Panc1 (cell line): ENCODE measurements around the gene DCHS2. TPM values are rescaled to one million over a fixed set of nuclear protein-coding genes. Genes with fewer than 3 reads are reported as not detected.

Experiments used
- ATAC-seq: fragments of 200-7000 bp; cut with Tn5 transposase; 2 replicates; pipeline ENCODE4 v1.9.1; 2020; ENCODE audit warnings: mild to moderate bottlenecking, moderate library complexity
- BruUV-seq: library from RNA; stranded (reverse); fragments of 400-500 nt; replicated peaks from 2 replicates; lab custom pipeline; 2021; lab: Mats Ljungman, UMichigan
- CTCF ChIA-PET: fragments of 300-600 bp; sonication (Branson Sonifier 250); formaldehyde crosslinking; loops from one replicate; lab custom pipeline; 2022; ENCODE audit warnings: antibody characterized with exemption; lab: Charles Lee
- POLR2A ChIA-PET: fragments of 300-600 bp; sonication (Branson Sonifier 250); formaldehyde crosslinking; loops from one replicate; lab custom pipeline; 2022; ENCODE audit warnings: antibody characterized with exemption; lab: Charles Lee
- DNase-seq: peaks from one replicate; pipeline ENCODE4 v3.0.0-alpha.2; 2010; ENCODE audit warnings: low read depth, low spot score
- H3K27ac ChIP-seq: 2 replicates; pipeline ENCODE4 v1.5.1; 2011; ENCODE audit warnings: mild to moderate bottlenecking, low read length, inconsistent platforms
- H3K27me3 ChIP-seq: fragments of 200-500 bp; sonication (Bioruptor generic); 2 replicates; pipeline ENCODE4 v1.6.0; 2014; ENCODE audit warnings: low read length, inconsistent platforms; ENCODE audit not compliant: control insufficient read depth, insufficient read depth
- H3K36me3 ChIP-seq: fragments of 200-500 bp; sonication (Bioruptor generic); 2 replicates; pipeline ENCODE4 v1.5.1; 2014; ENCODE audit warnings: inconsistent platforms, mild to moderate bottlenecking, low read length, moderate library complexity; ENCODE audit not compliant: control insufficient read depth, insufficient read depth
- H3K4me1 ChIP-seq: 2 replicates; pipeline ENCODE4 v1.5.1; 2011; ENCODE audit warnings: inconsistent platforms, mild to moderate bottlenecking, low read length, moderate library complexity; ENCODE audit not compliant: control insufficient read depth, insufficient read depth
- H3K4me3 ChIP-seq, 2 experiments: 2 replicates each; pipeline ENCODE4 v1.5.1; 2011 to 2012; ENCODE audit warnings: low read depth in 2 of 2, low read length in 2 of 2, mild to moderate bottlenecking in 2 of 2, inconsistent platforms in 1 of 2, moderate library complexity in 1 of 2
- H3K9me3 ChIP-seq: fragments of 200-500 bp; sonication (Bioruptor generic); 2 replicates; pipeline ENCODE4 v1.5.1; 2014; ENCODE audit warnings: low read depth, mild to moderate bottlenecking, inconsistent platforms, low read length, moderate library complexity; ENCODE audit not compliant: control insufficient read depth, insufficient read depth
- CTCF ChIP-seq: fragments of 450-650 bp; IDR thresholded peaks from 2 replicates; pipeline ENCODE4 v1.5.1; 2017; ENCODE audit warnings: mild to moderate bottlenecking
- POLR2AphosphoS5 ChIP-seq: IDR thresholded peaks from 2 replicates; pipeline ENCODE4 v1.6.1; 2012; ENCODE audit warnings: mild to moderate bottlenecking, low read depth, low read length, moderate library complexity
- REST ChIP-seq, 2 experiments: IDR thresholded peaks; 2 replicates each; pipeline ENCODE4 v1.6.1; 2011 to 2012; ENCODE audit warnings: low read depth in 2 of 2, control low read depth in 1 of 2, low read length in 1 of 2, mild to moderate bottlenecking in 1 of 2, moderate library complexity in 1 of 2; ENCODE audit not compliant: insufficient read depth in 1 of 2
- SIN3A ChIP-seq: IDR thresholded peaks from 2 replicates; pipeline ENCODE4 v1.6.1; 2012; ENCODE audit warnings: low read depth, mild to moderate bottlenecking, low read length, moderate library complexity, borderline replicate concordance; ENCODE audit not compliant: insufficient read depth
- TCF7L2 ChIP-seq: IDR thresholded peaks from 2 replicates; pipeline ENCODE4 v1.6.1; 2011; ENCODE audit warnings: mild to moderate bottlenecking, low read depth, low read length, inconsistent platforms
- in situ Hi-C: cut with HindIII; loops from 2 replicates; pipeline ENCODE4 v1.10.0; 2016; ENCODE audit warnings: low sequenced_read_pairs, low pct_unique_long_range_greater_than_20kb
- intact Hi-C: fragments of 100-400 bp; cut with micrococcal nuclease; formaldehyde crosslinking; loops from one replicate; pipeline ENCODE4 v1.10.0; 2022; ENCODE audit not compliant: unreplicated experiment
- total RNA-seq: library from RNA; stranded (reverse); gene quantifications from one replicate; pipeline ENCODE4 v1.2.1, GENCODE V29; 2021; ENCODE audit not compliant: unreplicated experiment

Gene DCHS2
- total RNA-seq, 1 experiment from 2014 or later = not detected

- ATAC-seq = no peak
- ChIA-PET CTCF (no interaction called here), POLR2A (no interaction called here)
- no peaks in the 10 kb centered on the region for H3K36me3 ChIP-seq
- BruUV-seq = no TSS peak
- no peaks in the 10 kb centered on the region for H3K9me3 ChIP-seq
- DNase-seq = no peak
- no peak for TF ChIP-seq REST (IDR thresholded peaks at IDR 0.05; ENCODE audit: insufficient read depth in 1 of 2, low read depth in 2 of 2, low read length in 1 of 2)
- TF ChIP-seq CTCF = no peak
- TF ChIP-seq SIN3A = no peak
- no peak for TF ChIP-seq TCF7L2
- TF ChIP-seq POLR2AphosphoS5 = no peak
- H3K27ac ChIP-seq = no peak overlapping the region
- intact Hi-C loops (no loop called here), in situ Hi-C loops (no loop called here)
- H3K4me3 ChIP-seq = no peak overlapping the region
- H3K27me3 ChIP-seq = no peaks in the 10 kb centered on the region; the same call in 1 of the 2 replicates
- H3K4me1 ChIP-seq = no peaks in the 10 kb centered on the region
Measured at GRCh38 chr4:154517591-154517990, 26.0 kb upstream of the DCHS2 start.

GRCh38 chr4:154516318-154517029 lies 24.9 kb upstream of the DCHS2 start:
- no peak for TF ChIP-seq REST (IDR thresholded peaks at IDR 0.05; ENCODE audit: insufficient read depth in 1 of 2, low read depth in 2 of 2, low read length in 1 of 2)
- no peak for TF ChIP-seq TCF7L2
- TF ChIP-seq SIN3A = no peak
- no peak for TF ChIP-seq POLR2AphosphoS5
- TF ChIP-seq CTCF = no peak
- H3K36me3 ChIP-seq = no peaks in the 10 kb centered on the region
- DNase-seq = no peak
- POLR2A ChIA-PET = no interaction called here
- in situ Hi-C loops = no loop called here
- no peaks in the 10 kb centered on the region; the same call in 1 of the 2 replicates for H3K27me3 ChIP-seq
- H3K4me1 ChIP-seq = no peaks in the 10 kb centered on the region
- no peaks in the 10 kb centered on the region for H3K9me3 ChIP-seq
- BruUV-seq = no TSS peak
- H3K27ac ChIP-seq = no peak overlapping the region
- intact Hi-C loops = no loop called here
- CTCF ChIA-PET = no interaction called here
- ATAC-seq = no peak
- H3K4me3 ChIP-seq = no peak overlapping the region
